PC-9 (cell line): ENCODE results near the gene KIF26A. TPM values are rescaled to one million over a fixed set of nuclear protein-coding genes. Genes with fewer than 3 reads are reported as not detected.

ENCODE experiments used
- BruUV-seq: library from RNA; stranded (reverse); fragments of 400-500 nt; replicated peaks from 2 replicates; lab custom pipeline; 2021; lab: Mats Ljungman, UMichigan
- CTCF ChIA-PET: fragments of 300-600 bp; sonication (Branson Sonifier 250); formaldehyde crosslinking; loops from one replicate; lab custom pipeline; 2022; ENCODE audit warnings: antibody characterized with exemption; lab: Charles Lee
- POLR2A ChIA-PET: fragments of 300-600 bp; sonication (Branson Sonifier 250); formaldehyde crosslinking; loops from one replicate; lab custom pipeline; 2022; ENCODE audit warnings: antibody characterized with exemption; ENCODE audit not compliant: unreplicated experiment; lab: Charles Lee
- DNase-seq, 2 experiments: peaks; one replicate each; pipeline versions ENCODE4 v3.0.0 to v3.0.0-alpha.2; 2015 to 2022; ENCODE audit warnings: mixed read lengths in 1 of 2
- H2AFZ ChIP-seq: fragments of 200-600 bp; sonication (generic); 2 replicates; pipeline ENCODE4 v1.8.1; 2017; ENCODE audit warnings: antibody characterized with exemption
- H3F3A ChIP-seq: fragments of 200-600 bp; sonication (generic); 2 replicates; pipeline ENCODE4 v1.8.1; 2017; ENCODE audit warnings: antibody characterized with exemption, mild to moderate bottlenecking, low read depth; ENCODE audit not compliant: insufficient read depth
- H3K27ac ChIP-seq: fragments of 200-600 bp; sonication (generic); 2 replicates; pipeline ENCODE4 v1.6.1; 2016; ENCODE audit warnings: mixed run types
- H3K27me3 ChIP-seq: fragments of 200-600 bp; sonication (generic); 2 replicates; pipeline ENCODE4 v1.6.1; 2016; ENCODE audit warnings: low read depth, mixed run types; ENCODE audit not compliant: insufficient read depth
- H3K36me3 ChIP-seq: fragments of 200-600 bp; sonication (generic); 2 replicates; pipeline ENCODE4 v1.6.1; 2016; ENCODE audit warnings: low read depth, mixed run types
- H3K4me1 ChIP-seq: fragments of 200-600 bp; sonication (generic); replicated peaks from 2 replicates; pipeline ENCODE4 v1.6.1; 2016; ENCODE audit warnings: mixed run types; ENCODE audit not compliant: insufficient read depth
- H3K4me2 ChIP-seq: fragments of 200-600 bp; sonication (generic); 2 replicates; pipeline ENCODE4 v1.6.1; 2017; ENCODE audit warnings: mixed run types
- H3K4me3 ChIP-seq: fragments of 200-600 bp; sonication (generic); 2 replicates; pipeline ENCODE4 v1.6.1; 2016; ENCODE audit warnings: mixed run types
- H3K79me2 ChIP-seq: fragments of 200-600 bp; sonication (generic); 2 replicates; pipeline ENCODE4 v1.6.1; 2017; ENCODE audit warnings: low read depth, mixed run types
- H3K9me2 ChIP-seq: fragments of 200-600 bp; sonication (generic); 2 replicates; pipeline ENCODE4 v1.8.1; 2017; ENCODE audit warnings: mild to moderate bottlenecking; ENCODE audit not compliant: insufficient read depth
- H3K9me3 ChIP-seq: fragments of 200-600 bp; sonication (generic); 2 replicates; pipeline ENCODE4 v1.8.1; 2016; ENCODE audit warnings: low read depth; ENCODE audit not compliant: insufficient read depth
- H4K20me1 ChIP-seq: fragments of 200-600 bp; sonication (generic); 2 replicates; pipeline ENCODE4 v1.8.1; 2017; ENCODE audit not compliant: insufficient read depth
- CTCF ChIP-seq: fragments of 200-600 bp; sonication (generic); conservative IDR thresholded peaks from 2 replicates; pipeline ENCODE4 v1.6.1; 2017; ENCODE audit warnings: mixed run types, antibody characterized with exemption, mild to moderate bottlenecking, moderate library complexity
- EZH2 ChIP-seq: fragments of 200-600 bp; sonication (generic); IDR thresholded peaks from 2 replicates; pipeline ENCODE4 v1.8.0; 2017; ENCODE audit warnings: antibody characterized with exemption, low read depth
- intact Hi-C: fragments of 100-400 bp; cut with micrococcal nuclease; formaldehyde crosslinking; loops from one replicate; pipeline ENCODE4 v1.10.0; 2022; ENCODE audit not compliant: unreplicated experiment
- total RNA-seq: library from RNA; stranded (reverse); gene quantifications from 2 replicates; pipeline ENCODE4 v1.2.3, GENCODE V29; 2021

Gene KIF26A
- total RNA-seq, 1 experiment from 2014 or later, result 0.17 TPM

DNA sequence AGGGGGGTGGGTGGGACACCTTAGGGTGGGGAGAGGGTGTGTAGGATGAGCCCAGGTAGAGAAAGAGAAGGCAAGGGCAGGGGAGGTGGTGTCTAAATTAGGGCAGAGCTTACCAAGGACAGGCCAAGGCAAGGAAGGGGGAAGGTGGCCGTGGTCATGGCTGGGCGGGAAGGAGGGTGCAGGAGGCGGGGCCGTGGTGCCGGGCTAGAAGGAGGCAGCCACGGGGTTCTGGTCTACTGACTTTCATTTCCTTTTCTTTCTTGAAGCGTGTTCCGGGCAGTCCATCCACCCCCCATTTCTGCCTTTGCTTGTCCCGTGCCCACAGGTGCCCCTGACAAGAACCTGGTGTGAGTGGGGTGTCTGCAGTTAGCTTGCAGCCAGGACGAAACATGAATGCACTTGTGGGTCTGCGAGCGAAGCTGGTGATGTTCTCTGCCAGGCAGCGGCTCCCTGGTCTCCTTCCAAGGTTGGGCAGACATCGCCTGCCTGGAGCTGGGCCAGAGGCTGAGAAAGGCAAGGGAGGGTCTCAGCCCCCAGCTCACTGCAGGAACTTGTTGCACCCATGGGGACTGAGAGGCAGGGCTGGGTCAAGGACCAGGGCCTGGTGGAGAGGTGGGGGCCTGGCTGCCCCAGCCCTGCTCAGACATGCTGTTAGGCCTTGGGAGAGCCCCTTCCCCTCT is 58.2 kb downstream of the KIF26A start:
- Histone ChIP-seq H3K27me3 (peaks cover 98% of the 10 kb centered on the region), H3K9me3 (no peaks in the 10 kb centered on the region), H3K36me3 (no peaks in the 10 kb centered on the region), H3K4me1 (no peaks in the 10 kb centered on the region), H3K4me3 (no peak overlapping the region), H3K4me2 (no peak overlapping the region), H3F3A (no peaks in the 10 kb centered on the region), H2AFZ (no peak overlapping the region), H4K20me1 (no peaks in the 10 kb centered on the region), H3K9me2 (no peaks in the 10 kb centered on the region), H3K79me2 (no peaks in the 10 kb centered on the region), H3K27ac (no peak overlapping the region)
- POLR2A ChIA-PET, result no interaction called here
- TF ChIP-seq EZH2, result no peak
- no peak for TF ChIP-seq CTCF
- CTCF ChIA-PET, result no interaction called here
- DNase-seq, result no peak
- BruUV-seq, result no TSS peak
- intact Hi-C loops, result no loop called here

DNA sequence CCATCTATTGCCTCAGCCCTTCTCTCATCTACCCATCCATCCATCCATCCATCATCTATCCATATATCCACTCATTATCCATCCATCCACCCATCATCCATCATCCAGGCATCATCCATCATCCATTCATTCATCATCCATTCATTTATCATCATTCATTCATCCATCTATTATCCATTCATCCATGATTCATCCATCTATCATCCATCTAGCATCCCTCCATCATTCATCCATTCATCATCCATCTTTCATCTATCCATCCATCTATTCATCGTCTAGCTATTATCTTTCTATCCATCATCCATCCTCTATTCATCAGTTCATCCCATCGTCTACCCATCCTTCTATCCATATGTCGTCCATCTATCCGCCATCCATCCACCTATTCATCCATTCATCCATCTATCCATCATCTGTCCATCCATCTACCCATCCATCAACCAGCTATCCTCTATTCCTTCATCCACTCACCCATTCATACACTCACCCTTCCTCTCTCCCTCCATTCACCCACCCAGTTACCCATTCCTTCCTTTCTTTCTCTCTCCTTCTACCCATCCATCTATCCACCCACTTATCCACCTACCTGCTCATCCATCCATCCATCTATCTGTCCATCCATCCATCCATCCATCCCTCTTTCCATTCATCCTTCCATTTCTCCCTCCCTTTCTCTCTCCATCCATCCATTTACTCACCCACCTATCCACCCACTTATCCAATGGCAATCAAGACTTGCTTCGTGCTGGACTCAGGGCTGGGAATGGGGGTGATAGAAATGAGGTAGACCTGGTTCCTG is 59.3 kb downstream of the KIF26A start:
- POLR2A ChIA-PET, result no interaction called here
- H3K4me2 ChIP-seq, result no peak overlapping the region
- H3F3A ChIP-seq, result no peaks in the 10 kb centered on the region
- no peak overlapping the region for H3K4me3 ChIP-seq
- H3K27ac ChIP-seq, result no peak overlapping the region
- H3K9me3 ChIP-seq, result no peaks in the 10 kb centered on the region
- H3K79me2 ChIP-seq, result no peaks in the 10 kb centered on the region
- no peaks in the 10 kb centered on the region for H3K9me2 ChIP-seq
- BruUV-seq, result no TSS peak
- no peaks in the 10 kb centered on the region for H3K36me3 ChIP-seq
- no peaks in the 10 kb centered on the region for H4K20me1 ChIP-seq
- no peak overlapping the region for H2AFZ ChIP-seq
- CTCF ChIA-PET, result no interaction called here
- no peak for DNase-seq
- TF ChIP-seq EZH2, result no peak
- no peak for TF ChIP-seq CTCF
- H3K27me3 ChIP-seq, result peaks cover 98% of the 10 kb centered on the region
- intact Hi-C loops, result no loop called here
- no peaks in the 10 kb centered on the region for H3K4me1 ChIP-seq

GRCh38 chr14:104199266-104199895 is 61.0 kb downstream of the KIF26A start:
- Histone ChIP-seq H3K4me1 (no peaks in the 10 kb centered on the region), H3F3A (no peaks in the 10 kb centered on the region), H4K20me1 (no peaks in the 10 kb centered on the region), H2AFZ (no peak overlapping the region), H3K9me2 (no peaks in the 10 kb centered on the region), H3K36me3 (no peaks in the 10 kb centered on the region), H3K79me2 (no peaks in the 10 kb centered on the region), H3K4me3 (no peak overlapping the region), H3K9me3 (no peaks in the 10 kb centered on the region), H3K27me3 (peaks cover 87% of the 10 kb centered on the region), H3K4me2 (no peak overlapping the region), H3K27ac (no peak overlapping the region)
- no peak for DNase-seq
- CTCF ChIA-PET, result no interaction called here
- no TSS peak for BruUV-seq
- POLR2A ChIA-PET, result no interaction called here
- intact Hi-C loops, result no loop called here
- TF ChIP-seq EZH2 (no peak), CTCF (no peak)
